Activated CD4-positive, alpha-beta memory T cell treated with anti-CD3 and anti-CD28 coated beads for 36 hours (primary cell): Measurements from ENCODE around the gene SEMA3F. TPM values are rescaled to one million over a fixed set of nuclear protein-coding genes. Genes with fewer than 3 reads are reported as not detected.

Experiments used
- CTCF ChIA-PET: fragments of 350-600 bp; sonication (Branson Sonifier 250); formaldehyde crosslinking; loops from one replicate; lab custom pipeline; 2021; ENCODE audit warnings: antibody characterized with exemption, inconsistent platforms; lab: Charles Lee
- POLR2A ChIA-PET: fragments of 350-600 bp; sonication (Branson Sonifier 250); formaldehyde crosslinking; loops from one replicate; lab custom pipeline; 2021; ENCODE audit warnings: antibody characterized with exemption; lab: Charles Lee
- DNase-seq: peaks from one replicate; pipeline ENCODE4 v3.0.0-alpha.2; 2020
- H3K27ac Mint-ChIP-seq: one replicate; pipeline ENCODE4 v1.8.0; 2021; ENCODE audit warnings: mixed read lengths
- H3K27me3 Mint-ChIP-seq: one replicate; pipeline ENCODE4 v1.8.0; 2021; ENCODE audit warnings: mixed read lengths
- H3K36me3 Mint-ChIP-seq: one replicate; pipeline ENCODE4 v1.8.0; 2021; ENCODE audit warnings: mixed read lengths
- H3K4me1 Mint-ChIP-seq: one replicate; pipeline ENCODE4 v1.8.0; 2021; ENCODE audit warnings: low read depth, mixed read lengths
- H3K4me3 Mint-ChIP-seq: one replicate; pipeline ENCODE4 v1.8.0; 2021; ENCODE audit warnings: mild to moderate bottlenecking, mixed read lengths
- H3K9me3 Mint-ChIP-seq: one replicate; pipeline ENCODE4 v1.8.0; 2021; ENCODE audit warnings: mixed read lengths
- intact Hi-C: fragments of 100-400 bp; cut with micrococcal nuclease; formaldehyde crosslinking; loops from one replicate; pipeline ENCODE4 v1.15.1; 2023
- total RNA-seq, 2 experiments: library from RNA; stranded (reverse); gene quantifications; one replicate each; pipeline ENCODE4 v1.2.3, GENCODE V29; 2021

Gene SEMA3F
- total RNA-seq, 2 experiments from 2014 or later, result 0.17 to 0.19 TPM

- intact Hi-C loops, result no loop called here
- Mint-ChIP-seq H3K27ac (no peak overlapping the region), H3K27me3 (peaks cover 19% of the 10 kb centered on the region), H3K4me1 (peaks cover 8% of the 10 kb centered on the region), H3K4me3 (no peak overlapping the region), H3K9me3 (no peaks in the 10 kb centered on the region), H3K36me3 (no peaks in the 10 kb centered on the region)
- ChIA-PET POLR2A (interaction anchor here (0.5 kb wide), 1 partner anchor 129 kb away, joined by 3 read pairs; no protein-coding TSS in a partner anchor), CTCF (no interaction called here)
- DNase-seq, result no peak
Observed at GRCh38 chr3:50150863-50151686, 4.0 kb upstream of the SEMA3F start.

GRCh38 chr3:50151728-50152127 lies 3.4 kb upstream of the SEMA3F start:
- H3K4me3 Mint-ChIP-seq, result no peak overlapping the region
- ChIA-PET CTCF (no interaction called here), POLR2A (interaction anchor here (0.5 kb wide), 1 partner anchor 128 kb away, joined by 3 read pairs; no protein-coding TSS in a partner anchor)
- no peak for DNase-seq
- intact Hi-C loops, result no loop called here
- H3K27me3 Mint-ChIP-seq, result peaks cover 24% of the 10 kb centered on the region
- no peaks in the 10 kb centered on the region for H3K9me3 Mint-ChIP-seq
- H3K36me3 Mint-ChIP-seq, result no peaks in the 10 kb centered on the region
- H3K27ac Mint-ChIP-seq, result no peak overlapping the region
- peaks cover 8% of the 10 kb centered on the region for H3K4me1 Mint-ChIP-seq

GRCh38 chr3:50153782-50154475 lies 1.2 kb upstream of the SEMA3F start:
- POLR2A ChIA-PET, result no interaction called here
- CTCF ChIA-PET, result no interaction called here

GRCh38 chr3:50154476-50154839 lies 666 bp upstream of the SEMA3F start:
- H3K9me3 Mint-ChIP-seq, result no peaks in the 10 kb centered on the region
- no peak overlapping the region for H3K27ac Mint-ChIP-seq
- peak overlapping the region; percentile 34 for H3K4me3 Mint-ChIP-seq
- no peak for DNase-seq
- H3K27me3 Mint-ChIP-seq, result peaks cover 32% of the 10 kb centered on the region
- peaks cover 8% of the 10 kb centered on the region for H3K4me1 Mint-ChIP-seq
- H3K36me3 Mint-ChIP-seq, result no peaks in the 10 kb centered on the region
- CTCF ChIA-PET, result no interaction called here
- intact Hi-C loops, result loop anchor here (2.0 kb wide), 1 partner anchor 66 kb away; the partner anchor contains the start of gene RBM5
- POLR2A ChIA-PET, result no interaction called here

More at GRCh38 chr3:50153782-50154475, 1.2 kb upstream of the SEMA3F start:
- Mint-ChIP-seq H3K27ac (no peak overlapping the region), H3K9me3 (no peaks in the 10 kb centered on the region), H3K27me3 (peaks cover 31% of the 10 kb centered on the region), H3K36me3 (no peaks in the 10 kb centered on the region), H3K4me3 (peak overlapping the region; percentile 34), H3K4me1 (peaks cover 8% of the 10 kb centered on the region)
- DNase-seq, result no peak
- intact Hi-C loops, result loop anchor here (2.0 kb wide), 1 partner anchor 65 kb away; the partner anchor contains the start of gene RBM5

GRCh38 chr3:50155491-50155878 lies 361 bp downstream of the SEMA3F start:
- Mint-ChIP-seq H3K9me3 (no peaks in the 10 kb centered on the region), H3K4me3 (peak overlapping the region; percentile 65), H3K4me1 (peaks cover 8% of the 10 kb centered on the region), H3K27me3 (peaks cover 32% of the 10 kb centered on the region), H3K36me3 (no peaks in the 10 kb centered on the region), H3K27ac (no peak overlapping the region)
- no peak for DNase-seq
- intact Hi-C loops, result loop anchor here (2.0 kb wide), 1 partner anchor 67 kb away; the partner anchor contains the start of gene RBM5
- ChIA-PET CTCF (no interaction called here), POLR2A (no interaction called here)

- intact Hi-C loops, result loop anchor here (2.0 kb wide), 1 partner anchor 67 kb away; the partner anchor contains the start of gene RBM5
Observed at GRCh38 chr3:50155891-50156290, 767 bp downstream of the SEMA3F start.

GRCh38 chr3:50156549-50157493 lies 1.7 kb downstream of the SEMA3F start:
- no peak overlapping the region for H3K27ac Mint-ChIP-seq

More at GRCh38 chr3:50155891-50156290, 767 bp downstream of the SEMA3F start:
- POLR2A ChIA-PET, result no interaction called here
- peak overlapping the region; percentile 65 for H3K4me3 Mint-ChIP-seq
- CTCF ChIA-PET, result interaction anchor here (0.9 to 2.0 kb wide), 2 partner anchors 37 to 71 kb away, joined by 5 read pairs; no protein-coding TSS in a partner anchor
- H3K4me1 Mint-ChIP-seq, result peaks cover 8% of the 10 kb centered on the region
- H3K27me3 Mint-ChIP-seq, result peaks cover 32% of the 10 kb centered on the region
- no peak overlapping the region for H3K27ac Mint-ChIP-seq
- no peaks in the 10 kb centered on the region for H3K9me3 Mint-ChIP-seq
- no peak for DNase-seq
- H3K36me3 Mint-ChIP-seq, result no peaks in the 10 kb centered on the region

GRCh38 chr3:50157827-50158529 lies 2.9 kb downstream of the SEMA3F start:
- Mint-ChIP-seq H3K36me3 (no peaks in the 10 kb centered on the region), H3K27ac (no peak overlapping the region), H3K9me3 (no peaks in the 10 kb centered on the region), H3K4me3 (no peak overlapping the region), H3K4me1 (peaks cover 8% of the 10 kb centered on the region), H3K27me3 (peaks cover 32% of the 10 kb centered on the region)
- intact Hi-C loops, result no loop called here
- CTCF ChIA-PET, result interaction anchor here (2.0 kb wide), 1 partner anchor 35 kb away, joined by 5 read pairs; no protein-coding TSS in a partner anchor
- DNase-seq, result no peak
- POLR2A ChIA-PET, result no interaction called here

More at GRCh38 chr3:50156549-50157493, 1.7 kb downstream of the SEMA3F start:
- Mint-ChIP-seq H3K36me3 (no peaks in the 10 kb centered on the region), H3K4me3 (no peak overlapping the region), H3K27me3 (peaks cover 32% of the 10 kb centered on the region), H3K9me3 (no peaks in the 10 kb centered on the region), H3K4me1 (peaks cover 8% of the 10 kb centered on the region)
- DNase-seq, result no peak
- ChIA-PET POLR2A (no interaction called here), CTCF (interaction anchor here (0.8 to 2.0 kb wide), 3 partner anchors 36 to 90 kb away, joined by 3 to 5 read pairs (median 5); no protein-coding TSS in a partner anchor)
- intact Hi-C loops, result no loop called here

GRCh38 chr3:50158530-50159146 lies 3.5 kb downstream of the SEMA3F start:
- POLR2A ChIA-PET, result no interaction called here

GRCh38 chr3:50160561-50160983 lies 5.4 kb downstream of the SEMA3F start:
- Mint-ChIP-seq H3K36me3 (no peaks in the 10 kb centered on the region), H3K27ac (no peak overlapping the region), H3K27me3 (peaks cover 18% of the 10 kb centered on the region), H3K9me3 (no peaks in the 10 kb centered on the region), H3K4me3 (no peak overlapping the region), H3K4me1 (peaks cover 5% of the 10 kb centered on the region)
- CTCF ChIA-PET, result no interaction called here
- POLR2A ChIA-PET, result no interaction called here
- intact Hi-C loops, result no loop called here
- DNase-seq, result no peak

More at GRCh38 chr3:50158530-50159146, 3.5 kb downstream of the SEMA3F start:
- Mint-ChIP-seq H3K27ac (no peak overlapping the region), H3K27me3 (peaks cover 25% of the 10 kb centered on the region), H3K4me1 (peaks cover 8% of the 10 kb centered on the region), H3K36me3 (no peaks in the 10 kb centered on the region), H3K4me3 (no peak overlapping the region), H3K9me3 (no peaks in the 10 kb centered on the region)
- CTCF ChIA-PET, result no interaction called here
- intact Hi-C loops, result no loop called here
- no peak for DNase-seq
